HG03159 (cell line): ENCODE data around the gene SLC9C1.
"Not testable (repeated sequence)": the region's sequence is repeated elsewhere in the genome, so short reads cannot be mapped to it uniquely, and the experiment has no call there.

Experiments used
- ATAC-seq: cut with Tn5 transposase; IDR thresholded peaks from one replicate; pipeline ENCODE4 v1.9.1; 2021; ENCODE audit warnings: mild to moderate bottlenecking, moderate library complexity; ENCODE audit not compliant: unreplicated experiment

SLC9C1 gene

GRCh38 chr3:112199622-112200316 is 94.2 kb downstream of the SLC9C1 start:
- ATAC-seq: no peak

GRCh38 chr3:112197131-112197530 is 96.9 kb downstream of the SLC9C1 start:
- ATAC-seq: no peak

GRCh38 chr3:112187300-112187699 is 106.7 kb downstream of the SLC9C1 start:
- no peak for ATAC-seq

DNA sequence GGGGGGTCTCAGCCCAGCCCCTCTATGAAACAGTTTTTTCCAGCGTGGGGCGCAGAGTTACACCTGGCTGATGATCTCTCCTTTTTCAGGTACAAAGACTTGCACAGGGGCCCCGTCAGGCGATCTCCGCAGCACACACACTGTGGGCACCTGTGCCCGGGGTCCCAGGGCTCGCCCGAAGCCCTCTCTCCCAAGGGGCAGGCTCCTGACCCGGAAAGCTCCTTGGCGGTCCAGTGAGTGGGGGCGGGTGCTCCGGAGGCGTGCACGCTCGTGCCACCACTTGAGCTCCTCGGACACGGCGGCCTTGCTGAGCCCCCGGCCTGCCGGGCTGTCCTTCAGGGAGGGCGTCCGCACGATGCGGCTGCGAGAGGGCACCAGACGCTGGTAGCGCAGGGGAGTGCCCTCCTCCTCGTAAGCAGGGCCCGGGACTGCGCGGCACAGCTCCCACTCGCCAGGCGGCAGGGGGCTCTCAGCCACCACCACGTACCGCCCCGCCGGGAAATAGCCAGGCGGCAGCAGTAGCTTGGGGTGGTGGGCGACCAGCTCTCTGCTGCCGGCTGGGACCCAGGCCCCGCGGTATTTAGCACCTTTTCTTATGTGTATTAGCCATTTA is 108.5 kb downstream of the SLC9C1 start:
- ATAC-seq: not testable (repeated sequence)

- no peak for ATAC-seq
Observed at GRCh38 chr3:112175646-112176045, 118.4 kb downstream of the SLC9C1 start.

DNA sequence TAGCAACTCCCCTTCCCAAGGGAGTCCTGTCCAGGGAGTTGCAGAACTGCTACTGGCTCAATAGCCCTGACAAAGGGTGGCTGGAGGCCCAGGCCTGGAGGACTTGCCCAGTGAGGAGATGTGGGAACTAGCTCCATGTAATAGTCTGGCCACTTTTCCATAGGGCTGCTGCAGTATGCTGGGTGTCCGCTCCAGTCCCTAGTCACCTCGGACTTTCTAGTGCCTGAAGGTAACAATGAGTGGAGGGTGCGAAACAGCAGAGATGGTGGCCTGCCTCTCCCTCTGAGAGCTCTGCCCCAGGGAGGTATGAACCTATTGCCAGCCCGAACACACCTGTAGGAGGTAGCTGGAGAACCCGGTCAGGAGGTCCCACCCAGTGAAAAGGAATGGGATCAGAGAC is 119.0 kb downstream of the SLC9C1 start:
- ATAC-seq: no peak

DNA sequence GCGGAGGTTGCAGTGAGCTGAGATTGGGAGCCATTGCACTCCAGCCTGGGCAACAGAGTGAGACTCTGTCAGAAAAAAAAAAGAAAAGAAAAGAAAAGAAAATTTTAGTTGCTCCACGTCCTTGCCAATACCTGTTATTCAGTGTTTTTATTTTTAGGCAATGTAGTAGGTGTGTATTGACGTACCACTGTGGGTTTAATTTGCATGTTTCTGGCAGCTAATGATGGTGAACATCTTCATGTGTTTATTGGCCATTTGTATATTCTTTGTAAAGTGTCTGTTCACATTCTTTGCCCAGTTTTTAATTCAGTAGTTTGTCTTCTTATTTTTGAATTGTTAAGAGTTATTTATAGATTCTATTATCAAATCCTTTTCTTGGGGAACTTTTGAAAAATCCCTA is 122.9 kb downstream of the SLC9C1 start:
- no peak for ATAC-seq

- no peak for ATAC-seq
Observed at GRCh38 chr3:112170046-112170445, 124.0 kb downstream of the SLC9C1 start.

GRCh38 chr3:112167758-112168157 is 126.3 kb downstream of the SLC9C1 start:
- ATAC-seq: peak; percentile 76

DNA sequence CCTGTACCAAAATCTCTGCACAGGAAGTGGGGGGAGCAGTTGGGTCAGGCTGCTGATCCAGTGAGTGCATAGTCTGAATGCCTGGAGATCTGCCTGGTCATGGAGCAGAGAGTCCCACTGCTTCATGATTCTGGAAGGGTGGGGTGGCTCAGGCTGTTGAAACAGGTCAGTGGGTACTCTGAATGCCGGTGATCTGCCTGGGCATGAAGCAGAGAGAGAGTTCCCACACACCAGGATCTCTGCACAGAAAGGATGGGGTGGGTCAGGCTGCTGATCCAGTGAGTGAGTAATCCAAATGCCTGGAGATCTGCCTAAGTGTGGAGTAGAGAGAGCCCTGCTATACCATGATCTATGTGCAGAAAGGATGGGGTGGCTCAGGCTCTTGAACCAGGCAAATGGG is 144.9 kb downstream of the SLC9C1 start:
- no peak for ATAC-seq

- ATAC-seq: no peak
Observed at GRCh38 chr3:112143689-112144088, 150.3 kb downstream of the SLC9C1 start.

DNA sequence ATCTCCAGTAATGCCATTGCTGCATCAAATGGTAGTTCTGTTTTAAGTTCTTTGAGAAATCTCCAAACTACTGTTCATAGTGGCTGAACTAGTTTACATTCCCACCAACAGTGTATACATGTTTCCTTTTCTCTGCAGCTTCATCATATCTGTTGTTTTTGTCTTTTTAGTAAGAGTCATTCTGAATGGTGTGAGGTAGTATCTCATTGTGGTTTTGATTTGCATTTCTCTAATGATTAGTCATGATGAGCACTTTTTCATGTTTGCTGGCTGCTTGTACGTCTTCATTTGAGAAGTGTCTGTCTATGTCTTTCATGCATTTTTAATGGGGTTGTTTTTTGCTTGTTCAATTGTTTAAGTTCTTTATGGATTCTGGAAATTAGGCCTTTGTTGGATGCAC is 150.8 kb downstream of the SLC9C1 start:
- peak; percentile 46 for ATAC-seq

- ATAC-seq: no peak
Observed at GRCh38 chr3:112141293-112141692, 152.7 kb downstream of the SLC9C1 start.

- no peak for ATAC-seq
Observed at GRCh38 chr3:112140584-112140983, 153.4 kb downstream of the SLC9C1 start.

DNA sequence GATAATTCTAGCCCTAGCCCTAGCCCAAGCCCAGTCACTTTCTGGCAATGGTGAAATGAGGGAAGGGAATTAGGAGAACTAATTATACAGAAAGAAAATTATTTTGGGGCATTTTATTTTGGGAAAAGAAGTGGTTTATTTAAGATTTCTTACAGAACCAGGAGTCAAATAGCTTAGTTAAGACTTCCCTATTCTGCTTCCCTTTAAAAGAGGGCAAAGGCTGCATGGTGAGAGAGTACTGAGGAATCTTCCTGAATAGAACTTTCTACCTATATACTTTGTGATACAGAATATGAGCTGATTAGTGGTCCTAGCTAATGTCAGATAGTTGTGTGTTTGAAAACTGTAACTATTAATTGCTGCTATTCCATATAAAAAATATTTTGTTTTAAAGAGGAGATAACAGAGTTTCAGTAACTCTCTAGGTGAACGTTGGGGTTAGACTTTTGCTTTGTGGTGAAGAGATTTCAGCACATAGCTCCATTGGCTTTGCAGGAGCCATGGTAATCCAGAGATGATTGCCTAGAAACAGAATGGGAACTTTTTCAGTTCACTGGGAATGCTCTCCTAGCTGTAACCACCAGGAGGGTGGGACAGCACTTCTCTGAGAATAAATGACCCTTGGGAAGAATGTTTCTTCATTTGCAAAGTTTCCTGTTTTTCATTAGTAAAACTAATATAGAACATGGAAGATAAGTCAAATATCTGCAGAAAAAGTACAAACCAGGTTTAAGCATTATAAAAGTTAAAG is 155.6 kb downstream of the SLC9C1 start:
- ATAC-seq: no peak

DNA sequence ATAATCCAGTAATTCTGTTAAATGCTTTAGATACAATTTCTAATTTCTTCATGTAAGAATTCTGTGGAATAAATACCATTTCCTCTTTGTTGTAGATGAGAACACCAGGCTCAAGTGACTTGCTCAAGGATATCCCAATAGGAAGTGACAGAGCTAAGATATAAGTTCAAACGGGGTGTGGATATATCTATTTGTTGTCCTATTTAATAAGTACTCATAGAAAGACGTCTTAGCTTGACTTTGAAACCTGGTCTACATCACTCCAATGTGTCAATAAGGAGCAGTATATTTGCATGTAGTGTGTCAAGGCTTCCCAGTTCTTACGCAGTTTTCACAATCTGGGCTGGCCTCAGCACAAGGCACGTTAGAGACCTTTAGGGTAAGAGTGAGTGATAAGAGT is 156.2 kb downstream of the SLC9C1 start:
- ATAC-seq: no peak

DNA sequence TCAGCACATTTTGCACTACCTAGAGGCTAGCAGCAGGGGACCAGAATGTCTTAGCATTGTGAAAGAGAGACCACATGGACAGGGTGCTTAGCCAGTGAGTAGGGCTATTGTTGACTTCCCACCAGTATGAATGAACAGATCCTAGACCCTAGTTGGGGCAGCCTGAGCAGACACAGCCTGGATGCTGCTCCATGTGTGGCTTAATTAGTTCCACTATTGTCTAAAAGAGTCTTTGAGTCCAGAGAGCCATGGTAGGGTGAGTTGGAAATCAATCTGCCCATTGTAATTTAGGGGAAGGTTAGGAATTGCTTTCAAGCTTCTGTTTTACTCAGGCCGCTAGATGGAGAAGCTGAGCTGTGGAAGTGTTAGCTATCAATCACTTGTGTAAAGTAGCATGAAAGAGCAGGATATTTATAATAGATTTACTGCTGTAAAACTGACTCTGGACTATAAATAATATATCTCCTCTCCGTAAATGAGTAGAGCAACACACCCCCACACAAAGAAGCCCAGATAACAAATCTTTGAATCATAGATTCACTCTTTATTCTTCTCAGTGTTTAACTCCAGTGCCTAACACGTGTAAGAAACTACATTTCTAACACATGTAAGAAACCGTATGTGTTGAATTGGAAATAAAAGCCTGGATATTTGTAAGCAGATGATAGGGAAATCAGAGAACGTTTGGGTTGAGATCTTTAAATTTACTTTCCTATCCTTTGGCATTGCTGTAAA is 156.9 kb downstream of the SLC9C1 start:
- peak; percentile 25 for ATAC-seq

GRCh38 chr3:112136046-112136445 is 158.0 kb downstream of the SLC9C1 start:
- ATAC-seq: no peak

GRCh38 chr3:112134335-112135124 is 159.5 kb downstream of the SLC9C1 start:
- ATAC-seq: no peak

DNA sequence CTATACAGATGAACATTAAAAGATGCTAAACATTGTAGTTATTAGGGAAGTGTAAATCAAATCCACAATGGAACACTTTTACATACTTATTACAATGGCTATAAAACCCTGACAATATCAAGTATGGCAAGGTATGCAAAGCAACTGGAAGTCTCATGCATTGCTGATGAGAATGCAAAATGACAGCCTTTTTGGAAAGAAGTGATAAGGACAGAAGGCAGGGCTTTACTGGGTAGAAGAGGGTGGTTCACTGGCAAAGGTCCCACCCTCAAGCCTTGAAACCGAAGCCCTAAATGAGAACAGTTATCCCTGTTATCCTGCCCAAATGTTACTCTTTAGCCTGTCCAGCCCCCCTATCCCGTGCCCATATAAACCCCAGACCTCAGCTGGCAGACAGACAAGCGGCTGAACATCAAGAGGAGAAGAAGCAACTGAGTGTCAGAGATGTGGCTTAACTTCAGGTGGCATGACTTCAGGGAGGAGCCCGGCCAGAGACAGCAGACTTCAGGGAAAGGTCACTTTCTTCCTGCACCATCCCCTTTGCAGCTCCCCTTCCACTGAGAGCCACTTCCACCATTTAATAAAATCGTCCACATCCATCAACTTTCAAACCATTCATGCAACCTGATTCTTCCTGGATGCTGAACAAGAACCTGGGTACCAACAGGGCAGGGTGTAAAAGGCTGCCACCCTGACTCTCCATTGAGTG is 160.2 kb downstream of the SLC9C1 start:
- no peak for ATAC-seq
